Measurements from ENCODE around the gene PRKCE. TPM values are rescaled to one million over a fixed set of nuclear protein-coding genes. Genes with fewer than 3 reads are reported as not detected.

The PRKCE gene
- total and polyA plus RNA-seq, 2 donors, result 3.2 to 3.3 TPM

DNA sequence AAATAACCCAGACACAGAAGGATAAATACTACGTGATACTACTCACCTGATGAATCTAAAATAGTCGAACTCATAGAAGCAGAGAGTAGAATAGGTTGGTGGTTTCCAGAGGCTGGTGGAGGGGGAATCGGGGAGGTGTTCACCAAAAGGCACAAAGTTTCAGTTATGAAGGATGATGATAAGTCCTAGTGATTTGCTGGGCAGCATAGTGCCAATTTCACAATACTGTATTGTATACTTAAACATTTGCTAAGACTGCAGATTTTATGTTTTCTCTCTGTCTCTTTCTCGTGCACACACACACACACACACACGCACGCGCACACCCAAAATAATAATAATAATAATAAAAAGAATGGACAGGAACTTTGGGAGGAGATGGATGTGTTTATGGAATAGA, 425.4 kb downstream of the PRKCE start:
- Histone ChIP-seq H3K9me3 (ENCODE audit: control insufficient read depth in 2 of 2, insufficient read depth in 1 of 2, low read length in 1 of 2) (no peaks in the 10 kb centered on the region), H3K4me1 (ENCODE audit: control insufficient read depth in 2 of 2, insufficient read depth in 2 of 2, low read length in 2 of 2) (no peaks in the 10 kb centered on the region), H3K36me3 (ENCODE audit: control insufficient read depth in 2 of 2, insufficient read depth in 2 of 2, low read length in 1 of 2) (no peaks in the 10 kb centered on the region), H3K27ac (ENCODE audit: low read depth in 1 of 2, low read length in 1 of 2) (no peak overlapping the region), H3K27me3 (ENCODE audit: control insufficient read depth in 2 of 2, insufficient read depth in 1 of 2, low read length in 1 of 2) (no peaks in the 10 kb centered on the region), H3K4me3 (ENCODE audit: low read length in 2 of 2) (no peak overlapping the region)
- WGBS, result 97% methylated on average over 7 of the region's 7 CpGs
- DNase-seq (ENCODE audit: low read depth in 6 of 9, low spot score in 9 of 9), result no peak

DNA sequence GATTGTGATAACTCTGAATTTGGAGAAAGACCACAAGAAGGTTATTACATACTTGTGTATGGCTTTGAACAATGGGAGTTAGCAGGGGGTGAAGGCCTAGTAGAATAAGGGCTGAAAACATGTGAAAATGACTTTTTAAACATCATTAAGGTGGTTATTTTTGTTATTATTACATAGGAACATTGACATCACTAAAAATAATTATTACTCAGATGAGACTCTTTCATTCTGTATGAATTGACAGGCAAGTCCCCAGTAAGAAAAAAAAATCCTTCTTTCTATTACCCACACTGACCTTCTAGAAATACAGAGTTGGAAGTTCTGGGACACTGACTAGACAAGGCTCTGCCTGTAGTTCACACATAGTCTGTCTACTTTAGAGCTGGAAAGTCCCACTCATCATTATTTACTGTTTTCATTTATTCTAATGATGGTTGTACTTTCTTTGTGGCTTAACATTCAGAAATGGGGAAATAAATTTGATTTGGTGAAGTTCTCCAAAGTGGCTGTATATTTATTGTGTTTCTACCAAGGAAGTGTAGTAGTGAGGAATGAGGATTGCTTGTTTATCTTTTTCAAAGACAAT, 426.1 kb downstream of the PRKCE start:
- Histone ChIP-seq H3K9me3 (ENCODE audit: control insufficient read depth in 2 of 2, insufficient read depth in 1 of 2, low read length in 1 of 2) (no peaks in the 10 kb centered on the region), H3K27me3 (ENCODE audit: control insufficient read depth in 2 of 2, insufficient read depth in 1 of 2, low read length in 1 of 2) (no peaks in the 10 kb centered on the region), H3K27ac (ENCODE audit: low read depth in 1 of 2, low read length in 1 of 2) (no peak overlapping the region), H3K4me3 (ENCODE audit: low read length in 2 of 2) (no peak overlapping the region), H3K36me3 (ENCODE audit: control insufficient read depth in 2 of 2, insufficient read depth in 2 of 2, low read length in 1 of 2) (no peaks in the 10 kb centered on the region), H3K4me1 (ENCODE audit: control insufficient read depth in 2 of 2, insufficient read depth in 2 of 2, low read length in 2 of 2) (peaks cover 0 to 3% of the 10 kb centered on the region in 2 donors)
- no peak for DNase-seq (ENCODE audit: low read depth in 6 of 9, low spot score in 9 of 9)

DNA sequence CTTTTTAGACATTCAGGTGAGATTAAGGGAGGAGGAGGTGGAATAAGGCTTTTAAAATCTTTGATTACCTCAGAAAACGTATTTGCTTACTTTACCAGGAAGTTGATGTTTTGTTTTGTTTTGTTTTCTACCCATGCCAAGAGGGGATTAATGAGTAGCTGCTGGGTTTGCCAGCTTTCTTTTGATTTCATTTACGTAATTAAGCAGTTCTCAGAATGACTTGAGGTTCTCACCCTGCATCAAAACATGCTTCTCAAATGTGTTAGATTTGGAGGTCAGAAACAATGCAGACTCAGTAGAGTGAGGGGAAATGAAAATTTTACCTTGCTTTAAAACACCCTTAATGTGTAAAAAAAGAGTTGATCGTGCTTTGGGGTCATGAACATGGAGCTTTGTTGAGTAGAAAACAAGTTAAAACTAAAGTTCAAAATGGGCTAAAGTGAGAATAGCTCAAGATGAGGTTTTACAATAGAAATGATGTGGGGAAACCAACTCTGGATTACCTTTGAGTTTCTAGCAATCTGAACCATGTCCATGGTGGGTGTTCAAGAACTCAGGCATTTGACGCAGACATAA, 428.6 kb downstream of the PRKCE start:
- H3K27ac ChIP-seq (ENCODE audit: low read depth in 1 of 2, low read length in 1 of 2), result no peak overlapping the region
- 96% methylated on average over 4 of the region's 4 CpGs for WGBS
- no peaks in the 10 kb centered on the region for H3K36me3 ChIP-seq (ENCODE audit: control insufficient read depth in 2 of 2, insufficient read depth in 2 of 2, low read length in 1 of 2)
- no peak for DNase-seq (ENCODE audit: low read depth in 6 of 9, low spot score in 9 of 9)
- no peaks in the 10 kb centered on the region for H3K9me3 ChIP-seq (ENCODE audit: control insufficient read depth in 2 of 2, insufficient read depth in 1 of 2, low read length in 1 of 2)
- no peak overlapping the region for H3K4me3 ChIP-seq (ENCODE audit: low read length in 2 of 2)
- H3K4me1 ChIP-seq (ENCODE audit: control insufficient read depth in 2 of 2, insufficient read depth in 2 of 2, low read length in 2 of 2), result peaks cover 0 to 4% of the 10 kb centered on the region in 2 donors
- H3K27me3 ChIP-seq (ENCODE audit: control insufficient read depth in 2 of 2, insufficient read depth in 1 of 2, low read length in 1 of 2), result no peaks in the 10 kb centered on the region

DNA sequence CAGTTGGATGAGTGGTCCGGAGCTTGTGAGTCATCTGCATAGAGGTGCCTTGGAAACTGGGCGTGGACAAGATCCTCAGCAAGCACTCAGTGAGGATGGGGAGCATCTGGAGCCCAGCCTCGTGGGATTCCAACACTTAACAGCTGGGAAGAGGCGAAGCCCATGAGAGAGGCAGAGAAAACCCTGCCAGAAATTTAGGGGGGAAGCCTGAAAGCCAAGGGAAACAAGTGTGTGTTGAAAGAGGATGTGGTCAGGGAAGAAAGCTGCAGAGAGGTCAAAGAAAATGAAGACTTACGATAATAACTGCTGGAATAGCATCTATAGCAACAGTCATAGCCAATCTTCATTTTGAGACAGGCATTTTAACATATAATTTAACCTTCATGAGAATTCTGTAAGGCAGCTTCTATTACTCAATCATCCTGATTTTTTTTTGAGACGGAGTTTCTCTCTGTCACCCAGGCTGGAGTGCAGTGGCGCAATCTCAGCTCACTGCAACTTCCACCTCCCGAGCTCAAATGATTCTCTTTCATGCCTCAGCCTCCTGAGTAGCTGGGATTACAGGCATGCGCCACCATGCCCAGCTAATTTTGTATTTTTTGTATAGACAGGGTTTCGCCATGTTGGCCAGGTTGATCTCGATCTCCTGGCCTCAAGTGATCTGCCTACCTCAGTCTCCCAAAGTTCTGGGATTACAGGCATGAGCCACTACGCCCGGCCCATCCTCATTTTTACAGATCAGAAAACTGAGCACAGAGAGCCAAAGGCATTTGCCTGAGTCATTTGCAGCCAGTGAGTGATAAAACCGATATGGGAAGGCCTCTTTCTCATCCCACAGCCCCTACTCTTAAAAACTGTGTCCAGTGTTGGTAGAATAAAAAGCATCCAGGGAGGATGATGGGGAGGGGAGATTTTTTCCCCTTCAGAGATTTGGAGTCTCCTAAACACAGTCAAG, 431.3 kb downstream of the PRKCE start:
- Histone ChIP-seq H3K4me3 (ENCODE audit: low read length in 2 of 2) (no peak overlapping the region), H3K27ac (ENCODE audit: low read depth in 1 of 2, low read length in 1 of 2) (no peak overlapping the region), H3K4me1 (ENCODE audit: control insufficient read depth in 2 of 2, insufficient read depth in 2 of 2, low read length in 2 of 2) (peaks cover 0 to 4% of the 10 kb centered on the region in 2 donors), H3K27me3 (ENCODE audit: control insufficient read depth in 2 of 2, insufficient read depth in 1 of 2, low read length in 1 of 2) (no peaks in the 10 kb centered on the region), H3K36me3 (ENCODE audit: control insufficient read depth in 2 of 2, insufficient read depth in 2 of 2, low read length in 1 of 2) (no peaks in the 10 kb centered on the region), H3K9me3 (ENCODE audit: control insufficient read depth in 2 of 2, insufficient read depth in 1 of 2, low read length in 1 of 2) (no peaks in the 10 kb centered on the region)
- WGBS, result 75% methylated on average over 14 of the region's 14 CpGs
- no peak for DNase-seq (ENCODE audit: low read depth in 6 of 9, low spot score in 9 of 9)

DNA sequence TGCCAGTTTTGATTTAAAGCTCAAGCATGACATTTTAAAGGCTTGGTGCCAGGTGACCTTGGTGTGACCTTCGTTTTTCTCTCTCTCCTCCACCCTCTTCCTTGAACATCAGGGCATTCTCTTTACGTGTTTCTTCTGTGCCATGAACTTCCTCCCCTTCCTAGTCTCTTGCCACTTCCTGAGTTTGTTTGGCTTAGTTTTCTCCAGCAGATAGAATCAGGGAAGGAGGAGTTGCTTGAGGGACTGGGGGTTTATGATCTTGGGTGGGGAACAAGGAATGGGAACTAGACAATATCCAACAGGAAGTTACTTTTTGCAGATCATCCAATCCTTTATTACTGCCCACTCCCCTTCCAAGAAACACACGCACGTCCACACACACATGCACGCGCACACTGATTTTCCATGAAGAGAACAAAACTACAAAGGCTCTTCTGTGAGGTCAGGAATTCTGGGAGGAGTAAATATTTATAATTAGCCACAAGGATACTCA, 435.1 kb downstream of the PRKCE start:
- Histone ChIP-seq H3K9me3 (ENCODE audit: control insufficient read depth in 2 of 2, insufficient read depth in 1 of 2, low read length in 1 of 2) (no peaks in the 10 kb centered on the region), H3K27ac (ENCODE audit: low read depth in 1 of 2, low read length in 1 of 2) (no peak overlapping the region), H3K27me3 (ENCODE audit: control insufficient read depth in 2 of 2, insufficient read depth in 1 of 2, low read length in 1 of 2) (no peaks in the 10 kb centered on the region), H3K4me1 (ENCODE audit: control insufficient read depth in 2 of 2, insufficient read depth in 2 of 2, low read length in 2 of 2) (peaks cover 0 to 4% of the 10 kb centered on the region in 2 donors), H3K4me3 (ENCODE audit: low read length in 2 of 2) (no peak overlapping the region), H3K36me3 (ENCODE audit: control insufficient read depth in 2 of 2, insufficient read depth in 2 of 2, low read length in 1 of 2) (no peaks in the 10 kb centered on the region)
- WGBS, result 92% methylated on average over 6 of the region's 6 CpGs
- DNase-seq (ENCODE audit: low read depth in 6 of 9, low spot score in 9 of 9), result no peak

DNA sequence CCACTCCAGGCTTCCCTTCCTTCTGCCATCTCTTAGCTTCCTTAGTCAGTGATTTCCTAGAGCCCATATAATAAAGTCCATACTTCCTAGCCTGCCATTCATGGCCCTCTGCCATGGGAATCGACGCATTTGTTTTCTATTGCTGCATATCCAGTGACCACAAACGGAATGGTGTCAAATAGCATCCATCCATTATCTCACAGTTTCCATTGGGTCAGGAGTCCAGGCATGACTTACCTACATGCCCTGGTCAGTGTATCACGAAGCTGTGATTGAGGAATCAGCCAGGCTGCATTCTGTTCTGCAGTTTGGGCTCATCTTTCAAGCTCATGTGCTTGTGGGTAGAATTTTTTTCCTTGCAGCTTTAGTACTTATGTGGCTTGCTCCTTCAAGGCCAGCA, 436.0 kb downstream of the PRKCE start:
- Histone ChIP-seq H3K9me3 (ENCODE audit: control insufficient read depth in 2 of 2, insufficient read depth in 1 of 2, low read length in 1 of 2) (no peaks in the 10 kb centered on the region), H3K27ac (ENCODE audit: low read depth in 1 of 2, low read length in 1 of 2) (no peak overlapping the region), H3K4me3 (ENCODE audit: low read length in 2 of 2) (no peak overlapping the region), H3K27me3 (ENCODE audit: control insufficient read depth in 2 of 2, insufficient read depth in 1 of 2, low read length in 1 of 2) (no peaks in the 10 kb centered on the region), H3K4me1 (ENCODE audit: control insufficient read depth in 2 of 2, insufficient read depth in 2 of 2, low read length in 2 of 2) (peaks cover 0 to 1% of the 10 kb centered on the region in 2 donors), H3K36me3 (ENCODE audit: control insufficient read depth in 2 of 2, insufficient read depth in 2 of 2, low read length in 1 of 2) (no peaks in the 10 kb centered on the region)
- no peak for DNase-seq (ENCODE audit: low read depth in 6 of 9, low spot score in 9 of 9)
- WGBS, result 93% methylated on average over 4 of the region's 4 CpGs

DNA sequence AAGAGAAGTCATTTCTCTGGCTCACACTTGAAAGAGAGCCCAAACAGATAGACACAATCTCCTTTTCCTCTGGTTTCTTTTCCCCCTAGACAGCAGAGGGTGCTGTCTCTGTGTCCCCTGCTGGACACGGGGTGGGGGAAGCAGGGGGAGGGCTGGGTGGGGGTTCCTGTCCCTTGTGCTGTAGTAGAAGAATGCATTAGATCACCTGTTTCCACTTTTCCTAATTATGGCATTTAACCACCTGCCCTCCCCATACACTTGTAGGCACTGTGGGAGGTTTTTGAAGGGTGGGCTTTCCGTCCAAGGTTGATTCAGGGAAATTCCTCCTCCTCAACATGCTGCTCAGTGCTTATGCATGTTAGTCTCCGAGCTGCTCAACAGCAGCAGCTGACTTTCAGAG, 439.5 kb downstream of the PRKCE start:
- Histone ChIP-seq H3K27ac (ENCODE audit: low read depth in 1 of 2, low read length in 1 of 2) (no peak overlapping the region), H3K9me3 (ENCODE audit: control insufficient read depth in 2 of 2, insufficient read depth in 1 of 2, low read length in 1 of 2) (no peaks in the 10 kb centered on the region), H3K4me3 (ENCODE audit: low read length in 2 of 2) (no peak overlapping the region), H3K27me3 (ENCODE audit: control insufficient read depth in 2 of 2, insufficient read depth in 1 of 2, low read length in 1 of 2) (no peaks in the 10 kb centered on the region), H3K4me1 (ENCODE audit: control insufficient read depth in 2 of 2, insufficient read depth in 2 of 2, low read length in 2 of 2) (no peaks in the 10 kb centered on the region), H3K36me3 (ENCODE audit: control insufficient read depth in 2 of 2, insufficient read depth in 2 of 2, low read length in 1 of 2) (no peaks in the 10 kb centered on the region)
- DNase-seq (ENCODE audit: low read depth in 6 of 9, low spot score in 9 of 9), result no peak
- 55% methylated on average over 3 of the region's 3 CpGs for WGBS

DNA sequence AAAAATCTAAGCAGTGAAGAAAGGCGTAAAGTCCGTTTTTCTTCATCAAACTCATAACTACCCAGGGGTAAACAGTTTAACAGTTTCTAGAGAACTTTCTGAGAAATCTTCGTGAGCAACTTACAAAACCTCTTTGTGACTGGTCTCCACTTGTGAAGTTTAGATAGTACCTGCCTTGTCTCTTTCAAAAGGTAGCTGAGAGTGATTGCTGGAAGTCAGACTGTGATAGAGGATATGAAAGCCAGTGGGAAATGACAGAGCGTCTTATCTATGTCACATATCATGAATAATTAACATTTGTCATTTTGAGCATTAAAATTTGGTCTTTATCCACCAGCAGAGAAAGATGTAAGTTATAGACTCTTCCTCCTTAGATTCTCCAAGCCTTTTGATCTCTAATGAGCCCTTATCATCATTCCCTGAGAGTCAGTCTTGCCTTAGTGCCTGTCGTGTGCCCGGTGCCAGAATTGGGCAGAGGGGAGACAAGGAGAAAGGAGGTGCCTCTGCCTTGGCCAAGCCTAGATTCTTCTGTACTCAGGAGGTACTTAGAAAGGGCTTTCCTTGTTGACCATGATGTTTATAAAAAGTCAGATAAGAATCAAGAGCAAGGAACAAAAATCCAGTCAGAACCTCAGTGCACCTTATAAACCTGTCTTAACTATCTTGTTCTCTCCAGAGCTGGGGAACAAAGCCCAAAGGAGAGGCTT, 440.6 kb downstream of the PRKCE start:
- no peak for DNase-seq (ENCODE audit: low read depth in 6 of 9, low spot score in 9 of 9)
- Histone ChIP-seq H3K9me3 (ENCODE audit: control insufficient read depth in 2 of 2, insufficient read depth in 1 of 2, low read length in 1 of 2) (no peaks in the 10 kb centered on the region), H3K4me3 (ENCODE audit: low read length in 2 of 2) (no peak overlapping the region), H3K4me1 (ENCODE audit: control insufficient read depth in 2 of 2, insufficient read depth in 2 of 2, low read length in 2 of 2) (no peaks in the 10 kb centered on the region), H3K36me3 (ENCODE audit: control insufficient read depth in 2 of 2, insufficient read depth in 2 of 2, low read length in 1 of 2) (no peaks in the 10 kb centered on the region), H3K27me3 (ENCODE audit: control insufficient read depth in 2 of 2, insufficient read depth in 1 of 2, low read length in 1 of 2) (no peaks in the 10 kb centered on the region), H3K27ac (ENCODE audit: low read depth in 1 of 2, low read length in 1 of 2) (no peak overlapping the region)
- 86% methylated on average over 6 of the region's 6 CpGs for WGBS
